Mesenteric fat pad (tissue), 1 donor: ENCODE measurements around the gene C3orf22. TPM values are rescaled to one million over a fixed set of nuclear protein-coding genes. Genes with fewer than 3 reads are reported as not detected.
A peak's percentile ranks its signal among the peaks of the same experiment; 100 is the strongest.
"Not testable (repeated sequence)": the region's sequence is repeated elsewhere in the genome, so short reads cannot be mapped to it uniquely, and the experiment has no call there.

Experiments
- DNase-seq: peaks from one replicate; pipeline ENCODE4 v3.0.0-alpha.2; 2020; ENCODE audit warnings: low spot score
- long read RNA-seq: library from polyadenylated mRNA; unstranded; transcript quantifications from one replicate; pipeline ENCODE4 v2.0.0, GENCODE V29; 2020
- total RNA-seq: library from RNA; stranded (reverse); fragmentation: NEBNext Ultra II Directional; extraction: Animal tissue kit (Norgen Biotek cat#: 25700); gene quantifications from one replicate; pipeline ENCODE4 v1.2.1, GENCODE V29; 2021
- donor health status: DM: yes; HTN: yes; CAD: no.

Gene C3orf22, protein sequence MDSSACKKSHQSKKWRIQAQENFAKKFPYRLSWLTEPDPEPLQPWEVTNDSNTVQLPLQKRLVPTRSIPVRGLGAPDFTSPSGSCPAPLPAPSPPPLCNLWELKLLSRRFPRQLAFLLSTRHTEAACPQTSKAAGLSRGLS
- total RNA-seq: not detected
- long read RNA-seq: 0 reads

DNA sequence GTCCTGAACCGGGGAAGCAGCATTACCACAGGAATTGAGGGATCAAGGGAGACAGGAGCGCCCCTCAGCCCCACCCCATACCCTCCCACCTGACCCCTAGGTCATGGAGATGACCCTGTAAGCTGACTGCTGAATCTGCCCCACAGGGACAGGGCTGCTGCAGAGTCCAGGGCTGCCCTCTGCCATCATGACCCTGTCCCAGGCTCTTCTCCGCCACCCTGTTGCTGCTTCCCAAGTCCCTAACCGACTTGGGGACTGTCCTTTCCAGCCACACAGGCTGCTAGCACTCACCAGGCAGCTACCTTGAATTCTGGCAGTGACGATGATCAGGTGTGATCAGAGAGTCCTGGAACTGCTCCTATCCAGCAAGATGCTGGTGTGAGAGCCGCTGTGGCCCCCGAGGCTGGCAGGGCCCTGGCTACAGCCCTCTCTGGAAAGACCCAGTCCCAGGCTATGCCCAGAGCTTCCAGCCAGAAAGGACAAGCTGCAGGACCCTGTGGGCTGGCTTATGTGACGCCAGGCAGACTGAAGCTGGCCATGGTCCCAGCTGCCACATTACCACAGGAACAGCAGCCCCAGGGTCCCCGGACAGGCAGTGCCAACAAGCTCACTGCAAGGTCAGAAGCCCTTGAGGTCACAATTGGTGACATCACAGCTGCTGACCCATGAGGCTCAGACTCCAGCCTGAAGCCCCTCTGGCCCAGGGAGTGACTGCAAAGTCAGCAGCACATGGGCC, at the start of gene C3orf22:
Gene C3orf22, minus strand, starts transcription at position 597 of the 736 bp plus-strand sequence. CDS start 5,542 bp downstream, outside the sequence.
- peak; percentile 76 for DNase-seq

DNA sequence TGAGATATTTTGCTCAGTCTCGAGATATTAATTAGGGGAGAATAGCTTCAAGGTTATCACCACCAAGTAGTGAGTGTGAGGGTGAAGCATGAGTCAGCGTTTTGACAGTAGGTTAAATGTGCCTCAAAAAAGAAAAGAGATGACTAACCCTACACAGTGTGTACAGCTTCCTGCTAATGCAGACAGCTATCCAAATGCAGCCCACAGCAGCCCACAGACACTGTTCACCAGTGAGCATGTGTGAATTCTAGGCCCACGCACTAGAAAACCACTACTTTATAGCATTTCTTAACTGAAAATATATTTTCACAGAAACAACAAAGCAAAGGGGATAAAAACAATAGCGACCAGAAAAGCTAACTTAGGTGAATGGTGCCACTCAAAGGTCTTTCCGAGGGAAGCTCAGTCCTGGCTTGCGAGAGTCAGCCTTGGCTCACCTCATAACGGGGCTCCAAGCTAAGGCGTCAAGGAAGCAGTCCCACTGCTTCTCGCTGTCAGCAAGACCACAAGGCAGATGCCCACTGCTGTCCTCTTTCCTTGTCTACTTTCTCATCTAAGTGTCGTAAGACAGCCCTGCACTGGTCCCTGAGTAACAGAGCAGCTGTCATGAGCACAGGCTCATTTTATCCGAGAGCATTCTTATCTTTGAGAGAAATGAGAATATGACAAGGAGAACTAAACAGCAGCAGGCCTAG, 48.6 kb upstream of the C3orf22 start:
- DNase-seq: no peak

DNA sequence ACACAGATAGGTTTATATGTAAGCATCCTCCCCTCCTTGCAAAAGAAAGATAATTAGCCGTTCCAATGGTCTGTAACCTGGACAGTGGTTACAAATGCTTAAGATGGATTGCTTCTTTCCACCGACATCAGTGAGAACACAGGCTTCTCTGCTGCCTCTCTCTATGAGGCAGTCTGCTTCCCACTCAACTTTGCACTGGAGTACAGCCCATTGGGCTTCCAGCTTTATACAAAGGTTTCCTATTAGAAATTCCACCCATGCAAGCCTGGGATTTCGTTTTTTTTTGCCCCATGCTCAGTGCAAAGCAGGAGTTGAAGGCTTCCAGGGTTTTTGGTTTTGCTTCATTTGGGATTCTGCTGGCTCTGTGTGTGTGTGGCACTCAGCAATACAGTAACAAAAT, 47.3 kb upstream of the C3orf22 start:
- no peak for DNase-seq

DNA sequence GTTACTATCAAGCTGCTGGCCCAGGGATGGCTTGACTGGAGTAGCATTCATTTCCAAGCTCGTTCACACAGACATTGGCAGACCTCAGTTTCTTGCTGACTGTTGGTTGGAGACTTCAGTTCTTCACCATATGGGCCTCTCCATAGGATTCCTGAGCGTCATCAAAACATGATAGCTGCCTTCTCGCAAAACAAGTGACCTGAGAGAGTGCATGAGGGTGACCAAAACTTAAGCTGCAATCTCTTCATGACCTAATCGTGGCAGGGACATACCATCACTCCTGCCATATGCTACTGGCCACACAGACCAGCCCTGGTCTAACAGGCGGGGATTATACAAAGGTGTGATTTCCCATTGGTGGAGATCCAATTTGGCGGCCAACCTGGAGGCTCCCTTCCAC, 46.0 kb upstream of the C3orf22 start:
- DNase-seq: no peak

DNA sequence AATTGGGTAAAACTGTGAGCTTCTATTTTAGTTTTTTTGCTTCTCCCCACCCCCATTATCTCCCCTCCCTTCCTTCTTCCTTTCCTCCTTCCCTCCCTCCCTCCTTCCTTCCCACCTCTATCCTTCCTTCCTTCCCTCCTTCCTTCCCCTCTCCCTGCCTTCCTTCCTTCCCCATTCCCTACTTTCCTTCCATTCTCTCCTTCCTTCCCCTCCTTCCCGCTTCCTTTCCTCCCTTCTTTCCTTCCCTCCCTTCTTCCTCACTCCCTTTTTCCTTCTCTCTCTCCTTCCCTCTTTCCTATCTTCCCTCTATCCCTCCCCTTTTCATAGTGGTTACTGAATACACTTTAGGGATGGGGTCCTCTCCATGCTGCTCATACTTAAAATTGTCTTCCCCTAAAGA, 40.4 kb upstream of the C3orf22 start:
- no peak for DNase-seq

DNA sequence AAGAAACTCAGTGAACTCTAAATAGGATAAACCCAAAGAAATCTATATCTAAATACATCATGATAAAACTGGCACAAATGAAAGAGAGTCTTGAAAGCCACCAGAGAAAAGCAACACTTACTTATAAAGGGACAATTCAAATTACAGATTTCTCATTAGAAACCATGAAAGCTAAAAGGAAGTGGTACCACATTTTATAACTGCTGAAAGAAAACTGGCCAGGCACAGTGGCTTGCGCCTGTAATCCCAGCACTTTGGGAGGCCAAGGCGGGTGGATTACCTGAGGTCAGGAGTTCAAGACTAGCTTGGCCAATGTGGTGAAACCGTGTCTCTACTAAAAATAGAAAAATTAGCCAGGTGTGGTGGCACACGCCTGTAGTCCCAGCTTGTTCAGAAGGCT, 36.7 kb upstream of the C3orf22 start:
- DNase-seq: not testable (repeated sequence)

DNA sequence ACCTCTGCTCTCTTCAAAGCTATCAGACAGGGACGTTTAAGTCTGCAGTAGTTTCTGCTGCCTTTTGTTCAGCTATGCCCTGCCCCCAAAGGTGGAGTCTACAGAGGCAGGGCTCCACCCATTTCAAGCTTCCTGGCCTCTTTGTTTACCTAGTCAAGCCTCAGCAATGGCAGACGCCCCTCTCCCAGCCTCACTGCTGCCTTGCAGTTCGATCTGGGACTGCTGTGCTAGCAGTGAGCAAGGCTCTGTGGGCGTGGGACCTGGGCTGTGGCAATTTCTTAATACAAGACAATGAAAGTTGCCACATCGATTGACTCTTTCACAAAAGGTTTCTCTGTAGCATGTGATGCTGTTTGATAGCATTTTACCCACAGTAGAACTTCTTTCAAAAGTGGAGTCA, 32.8 kb upstream of the C3orf22 start:
- not testable (repeated sequence) for DNase-seq

DNA sequence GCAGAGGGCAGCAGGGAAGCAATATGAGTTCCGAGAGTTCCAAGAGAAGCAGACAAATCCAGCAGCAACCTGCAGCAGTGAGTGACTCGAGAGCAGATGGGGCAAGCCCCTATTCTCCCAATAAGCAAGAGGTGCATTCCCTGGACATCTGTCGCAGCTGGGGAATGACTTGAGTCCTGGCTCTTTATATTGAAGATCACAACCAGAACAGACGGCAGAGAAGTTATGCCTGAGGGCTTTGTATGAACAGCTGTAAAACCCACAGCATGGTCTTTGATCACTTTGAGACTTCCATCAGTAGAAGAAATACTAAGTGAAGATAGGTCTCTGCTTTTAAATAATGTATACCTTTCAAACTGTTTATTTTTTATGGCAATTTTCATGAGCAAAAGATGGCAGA, 23.6 kb upstream of the C3orf22 start:
- DNase-seq: no peak

DNA sequence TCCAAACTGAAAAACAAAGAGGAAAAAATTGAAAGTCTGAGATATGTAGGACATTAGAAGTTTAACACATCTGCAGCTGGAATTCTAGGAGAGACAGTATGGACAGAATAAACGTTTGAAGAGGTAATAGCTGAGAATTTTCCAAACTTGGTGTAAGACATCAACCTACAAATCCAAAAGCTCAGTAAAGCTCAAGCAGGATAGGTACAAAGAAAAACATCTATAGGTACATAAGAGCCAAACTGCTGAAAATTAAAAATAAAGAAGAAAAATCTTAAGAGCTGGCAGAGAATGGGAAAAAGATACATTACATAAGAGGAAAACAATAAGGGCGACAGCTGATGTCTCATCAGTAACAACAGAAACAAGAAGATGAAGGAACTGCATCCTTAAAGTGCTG, 22.8 kb upstream of the C3orf22 start:
- no peak for DNase-seq

DNA sequence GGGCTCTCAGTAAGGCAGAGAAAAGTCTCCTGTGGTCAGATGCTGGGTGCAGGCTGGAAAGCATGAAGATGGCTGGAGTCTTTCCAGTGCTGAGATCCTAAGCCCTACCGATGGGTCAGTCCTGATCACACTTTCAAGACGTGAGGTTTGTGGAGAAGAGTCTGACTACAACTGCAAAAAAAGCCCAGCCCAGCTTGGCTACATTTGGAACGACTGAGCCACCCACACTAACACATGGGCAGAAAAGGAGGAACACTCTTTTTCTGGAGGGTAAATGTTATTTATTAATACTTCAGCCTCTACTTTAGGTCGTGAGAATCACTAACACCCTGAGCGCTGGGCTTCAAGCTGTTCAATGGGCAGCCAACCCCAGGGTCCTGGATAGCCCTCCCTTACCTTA, 22.0 kb upstream of the C3orf22 start:
- no peak for DNase-seq

DNA sequence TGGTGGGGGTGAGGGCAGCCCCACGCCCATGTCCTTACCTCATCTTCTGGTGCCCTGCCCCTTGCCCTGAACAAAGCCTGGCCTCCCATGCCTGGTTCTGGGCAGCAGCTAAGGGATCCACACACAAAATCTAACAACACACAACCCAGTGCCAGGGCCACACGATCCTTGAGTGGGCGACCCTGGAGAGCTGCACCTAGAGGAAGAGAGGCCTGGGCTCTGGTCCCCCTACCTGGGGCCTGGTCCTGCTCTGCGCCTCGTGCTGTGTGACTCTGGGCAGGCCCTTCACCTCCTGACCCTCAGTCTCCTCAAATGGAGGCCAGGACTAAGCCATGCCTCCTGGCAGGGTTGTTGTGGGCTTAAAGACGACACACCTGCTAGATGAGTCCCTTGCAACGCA, 20.0 kb upstream of the C3orf22 start:
- no peak for DNase-seq

DNA sequence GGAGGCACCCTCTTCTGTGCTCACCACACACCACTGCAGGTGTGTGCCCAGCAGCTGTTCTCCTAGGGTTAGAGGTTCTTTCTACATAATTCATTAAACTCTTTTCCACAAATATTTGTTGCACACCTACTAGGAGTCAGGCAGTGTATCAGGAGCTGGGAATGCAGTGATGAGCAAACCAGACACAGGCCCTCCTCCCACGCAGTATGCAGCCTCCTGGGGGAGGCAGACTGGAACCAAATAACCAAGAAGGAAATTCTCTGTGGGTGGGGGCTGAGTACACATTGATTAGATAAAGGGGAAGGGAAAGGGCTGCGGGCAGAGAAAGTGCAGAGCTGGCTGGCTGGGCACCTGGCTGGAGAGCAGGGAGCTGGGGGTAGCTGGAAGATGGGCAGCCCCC, 18.5 kb upstream of the C3orf22 start:
- no peak for DNase-seq

DNA sequence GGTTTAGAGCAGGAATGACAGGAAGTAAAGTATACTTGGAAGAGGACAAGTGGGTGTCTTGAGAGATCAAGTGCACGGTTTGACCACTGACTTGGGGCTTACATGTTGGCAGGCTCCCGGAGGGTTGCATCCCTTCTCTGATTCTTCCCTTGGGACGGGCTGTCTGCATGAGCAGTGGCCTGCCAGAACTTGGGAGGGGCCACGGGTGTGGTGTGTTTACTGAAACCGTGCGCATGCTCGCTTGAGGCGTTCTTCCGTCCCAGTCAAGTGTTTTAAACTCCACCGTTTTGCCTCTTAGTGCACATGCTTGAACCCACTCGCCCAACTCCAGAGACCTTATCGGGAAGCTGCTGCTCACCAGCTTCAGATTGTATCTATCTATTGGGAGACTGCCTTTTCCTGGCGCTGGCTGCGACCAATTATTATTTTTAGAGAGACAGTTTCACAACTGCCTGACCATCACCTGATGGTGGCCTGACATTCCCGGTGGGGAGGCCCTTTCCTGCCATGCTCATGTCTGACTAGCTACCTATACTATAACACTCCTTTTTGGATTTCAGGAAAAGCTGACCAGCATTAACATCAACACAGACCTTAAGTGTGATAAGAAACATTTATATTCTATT, 14.9 kb upstream of the C3orf22 start:
- no peak for DNase-seq

DNA sequence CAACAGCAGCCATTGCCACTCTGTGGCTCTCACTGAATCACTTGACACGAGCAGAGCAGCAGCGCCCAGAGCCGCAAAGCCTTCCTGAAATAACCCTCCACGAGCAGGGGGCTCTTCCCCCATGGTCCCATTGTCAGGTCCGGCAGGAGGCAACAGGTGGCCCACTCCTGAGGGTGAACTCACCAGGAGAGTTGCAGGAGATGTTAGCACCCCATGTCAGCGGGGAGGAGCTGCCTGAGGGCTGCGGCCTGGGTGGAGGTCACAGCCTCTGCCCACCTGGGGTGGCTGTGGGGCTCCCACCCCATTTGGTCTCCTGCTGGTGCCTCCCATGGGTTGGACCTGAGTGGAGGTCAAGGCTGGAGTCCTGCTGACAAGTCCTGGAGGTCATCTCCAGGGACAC, 12.3 kb upstream of the C3orf22 start:
- peak; percentile 64 for DNase-seq

DNA sequence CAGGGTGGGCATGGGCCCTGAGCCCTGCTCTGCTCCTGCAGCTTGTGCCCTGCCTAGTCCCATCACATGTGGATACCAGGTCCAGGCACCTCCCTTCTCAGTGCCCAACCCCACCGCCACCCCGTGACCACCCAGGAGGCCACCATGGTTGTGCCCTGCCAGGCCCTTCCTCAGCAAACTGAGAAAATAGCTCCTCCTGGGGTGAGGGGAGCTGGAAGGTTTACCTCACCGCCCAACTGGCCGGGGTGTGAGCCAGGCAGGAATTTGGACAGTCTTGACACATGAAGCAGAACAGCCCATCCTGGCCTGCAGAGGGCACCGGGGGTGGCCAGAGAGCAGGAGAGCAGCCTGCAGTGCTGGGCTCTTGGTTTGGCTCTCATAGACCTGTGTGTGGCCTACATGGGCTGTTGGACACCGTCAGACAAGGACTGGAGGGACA, 11.4 kb upstream of the C3orf22 start:
- peak; percentile 53 for DNase-seq

DNA sequence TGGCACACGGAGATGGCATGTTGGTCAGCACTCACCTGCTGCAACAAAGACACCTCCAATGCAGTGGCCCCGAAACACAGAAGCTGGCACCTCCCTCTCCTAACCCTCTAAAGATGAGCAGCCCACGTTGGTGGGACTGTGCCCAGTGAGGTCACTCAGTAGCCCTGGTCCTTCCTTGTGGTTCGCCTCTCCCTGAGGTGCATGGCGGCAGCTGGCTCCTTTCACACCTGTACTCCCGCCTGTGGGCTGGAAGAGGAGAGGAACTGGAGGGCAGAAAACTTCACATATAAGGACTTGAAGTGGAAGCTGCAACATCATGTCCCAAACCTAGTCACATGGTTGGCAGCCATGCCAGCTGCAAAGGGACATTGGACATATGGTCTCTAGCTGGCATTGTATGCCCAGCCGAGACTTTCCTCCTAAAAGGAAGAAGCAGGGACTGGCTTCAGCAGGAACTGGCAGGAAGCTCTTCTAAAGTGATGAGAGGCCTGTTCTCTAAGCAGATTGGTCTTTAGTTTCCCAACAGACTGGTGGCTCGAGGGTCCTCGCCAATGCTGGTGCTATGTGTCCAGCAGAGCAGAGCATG, 10.8 kb upstream of the C3orf22 start:
- DNase-seq: peak; percentile 67

DNA sequence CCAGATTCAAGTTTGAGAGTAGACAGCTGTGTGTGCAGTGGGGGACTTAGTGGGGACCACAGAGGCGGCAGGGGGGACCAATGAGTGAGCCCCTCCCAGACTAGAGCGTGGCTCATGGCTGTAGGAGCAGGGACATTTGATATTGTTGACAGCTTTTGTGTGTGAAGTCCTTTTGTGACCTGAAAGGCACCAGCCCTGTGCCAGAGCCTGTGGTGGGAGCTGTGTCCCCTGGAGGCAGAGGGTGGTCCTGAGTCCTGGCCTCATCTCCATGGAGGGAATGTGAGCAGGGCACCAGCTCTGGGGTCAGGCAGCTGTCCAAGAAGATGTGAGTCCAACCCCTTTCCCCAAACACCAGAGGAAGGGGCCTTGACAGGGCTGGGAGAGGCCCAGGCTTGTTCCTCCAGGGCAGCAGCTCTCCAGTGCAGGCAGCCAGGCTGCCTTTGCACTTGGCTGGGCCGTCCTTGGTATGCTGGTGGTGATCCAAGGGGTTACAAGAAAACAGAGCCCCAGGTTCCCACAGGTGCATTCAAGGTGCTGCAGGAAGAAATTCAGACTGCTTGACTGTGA, 10.1 kb upstream of the C3orf22 start:
- peak; percentile 67 for DNase-seq

DNA sequence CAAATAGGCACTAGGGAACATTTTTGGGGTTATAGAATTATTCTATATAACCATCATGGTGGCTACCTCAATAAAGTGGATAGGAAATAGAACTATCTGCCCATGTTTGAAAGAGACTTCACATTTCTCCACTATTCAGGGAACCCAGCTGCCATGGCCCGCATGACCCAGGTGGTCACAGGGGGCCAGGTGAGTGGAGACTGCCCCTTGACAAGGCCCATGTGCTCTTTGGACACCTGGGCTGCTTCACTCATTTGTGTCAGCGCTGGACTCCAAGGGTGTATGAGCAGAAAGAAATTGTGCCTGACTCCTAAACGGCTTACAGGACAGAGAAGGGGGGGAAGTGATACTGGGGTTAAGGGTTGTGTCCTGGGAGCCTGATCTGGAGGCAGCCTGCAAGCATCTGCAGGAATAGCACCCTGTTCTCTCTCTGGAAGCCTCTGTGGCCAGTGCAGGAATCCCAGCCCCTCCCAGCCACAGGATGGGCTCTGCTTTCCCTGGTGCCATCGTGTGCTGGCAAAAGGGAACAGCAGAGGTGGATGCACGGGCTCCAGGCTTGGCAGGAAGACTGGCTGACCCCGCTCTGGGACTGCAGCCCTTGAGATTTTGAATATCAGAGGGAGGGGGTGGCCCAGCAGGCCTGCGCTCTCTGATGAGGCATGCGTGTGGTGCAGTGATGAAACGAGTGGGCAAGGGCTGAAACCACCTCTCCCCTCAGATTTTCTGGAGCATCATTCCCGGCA, 9.1 kb upstream of the C3orf22 start:
- DNase-seq: peak; percentile 64

DNA sequence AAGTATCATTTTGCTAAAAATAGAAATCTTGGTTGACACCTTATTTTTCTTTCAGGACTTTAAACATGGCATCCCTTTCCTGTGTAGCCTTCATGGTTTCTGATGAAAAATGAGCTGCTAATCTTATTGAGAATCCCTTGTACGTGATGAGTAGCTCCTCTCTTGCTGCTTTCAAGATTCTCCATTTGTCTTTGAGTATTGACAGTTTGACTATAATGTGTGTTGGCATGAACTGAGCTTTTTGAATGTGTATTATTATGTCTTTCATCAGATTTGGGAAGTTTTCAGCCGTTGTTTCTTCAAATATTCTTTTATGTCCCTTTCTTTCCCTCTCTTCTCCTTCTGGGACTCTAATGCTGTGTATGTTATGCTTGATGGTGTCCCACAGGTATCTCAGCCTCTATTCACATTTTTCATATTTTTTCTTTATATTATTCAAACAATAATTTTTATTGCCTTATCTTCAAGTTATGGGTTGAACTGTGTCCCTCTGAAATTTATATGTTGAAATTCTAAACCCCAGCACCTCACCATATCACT, 4.1 kb upstream of the C3orf22 start:
- no peak for DNase-seq

DNA sequence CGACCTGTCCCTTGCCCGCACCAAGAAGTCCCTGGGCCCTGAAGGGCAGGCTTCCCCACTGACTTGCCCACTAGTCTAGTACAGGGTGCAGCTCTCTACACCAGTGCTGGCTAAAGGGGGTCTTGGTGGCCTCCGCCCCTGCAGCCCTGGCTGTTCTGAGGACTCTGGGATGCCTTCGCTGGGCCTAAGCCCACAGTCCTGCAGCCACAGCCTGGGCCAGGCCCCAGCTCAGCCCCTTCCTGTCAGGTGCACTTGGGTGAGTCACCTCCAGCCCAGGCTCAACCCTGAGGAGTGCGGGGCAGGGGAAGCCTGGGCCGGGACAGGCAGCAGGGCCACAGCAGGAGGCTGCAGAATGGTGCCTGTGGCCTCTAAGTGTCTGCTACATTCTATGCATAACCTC, 971 bp downstream of the C3orf22 start:
- no peak for DNase-seq
